CD4-positive, alpha-beta T cell treated with Interleukin-17A for 4 hours (primary cell): ENCODE measurements around the gene NEK3.
A peak's percentile ranks its signal among the peaks of the same experiment; 100 is the strongest.
"Not testable (repeated sequence)": the region's sequence is repeated elsewhere in the genome, so short reads cannot be mapped to it uniquely, and the experiment has no call there.

Experiments used
- DNase-seq: peaks from one replicate; pipeline ENCODE4 v3.0.0-alpha.2; 2020; ENCODE audit warnings: mixed read lengths

NEK3 gene

GRCh38 chr13:52169839-52170238 lies 10.4 kb upstream of the NEK3 start:
- DNase-seq = no peak

- DNase-seq = no peak
Measured at GRCh38 chr13:52165411-52165810, 6.0 kb upstream of the NEK3 start.

GRCh38 chr13:52164989-52165388 lies 5.6 kb upstream of the NEK3 start:
- DNase-seq = no peak

- DNase-seq = not testable (repeated sequence)
Measured at GRCh38 chr13:52163878-52164277, 4.5 kb upstream of the NEK3 start.

- no peak for DNase-seq
Measured at GRCh38 chr13:52162279-52163101, 3.1 kb upstream of the NEK3 start.

GRCh38 chr13:52161181-52161646 lies 1.8 kb upstream of the NEK3 start:
- DNase-seq = no peak

GRCh38 chr13:52160506-52160905 lies 1.1 kb upstream of the NEK3 start:
- peak; percentile 33 for DNase-seq

GRCh38 chr13:52160053-52160452 lies 656 bp upstream of the NEK3 start:
- no peak for DNase-seq

- no peak for DNase-seq
Measured at GRCh38 chr13:52158629-52159158, 703 bp downstream of the NEK3 start.

- DNase-seq = no peak
Measured at GRCh38 chr13:52156724-52157261, 2.6 kb downstream of the NEK3 start.

GRCh38 chr13:52155177-52155576 lies 4.2 kb downstream of the NEK3 start:
- no peak for DNase-seq

GRCh38 chr13:52147225-52147624 lies 12.2 kb downstream of the NEK3 start:
- DNase-seq = no peak

GRCh38 chr13:52141299-52141698 lies 18.1 kb downstream of the NEK3 start:
- DNase-seq = no peak

GRCh38 chr13:52137489-52137888 lies 21.9 kb downstream of the NEK3 start:
- DNase-seq = no peak

GRCh38 chr13:52136763-52137162 lies 22.6 kb downstream of the NEK3 start:
- no peak for DNase-seq

GRCh38 chr13:52130641-52131040 lies 28.8 kb downstream of the NEK3 start:
- DNase-seq = no peak

GRCh38 chr13:52128714-52129700 lies 30.4 kb downstream of the NEK3 start, which contains the start of gene NEK5:
Gene NEK5, minus strand, starts transcription at chr13:52129073. Its CDS starts 1,591 bp downstream, at chr13:52127482.
- DNase-seq = peak; percentile 66

- DNase-seq = peak; percentile 69
Measured at GRCh38 chr13:52127783-52128702, 31.4 kb downstream of the NEK3 start.

GRCh38 chr13:52127378-52127777 lies 32.0 kb downstream of the NEK3 start:
- DNase-seq = no peak

GRCh38 chr13:52125547-52125946 lies 33.9 kb downstream of the NEK3 start:
- no peak for DNase-seq

- DNase-seq = no peak
Measured at GRCh38 chr13:52118595-52118994, 40.8 kb downstream of the NEK3 start.

GRCh38 chr13:52118095-52118494 lies 41.3 kb downstream of the NEK3 start:
- DNase-seq = no peak
